T-helper 17 cell (primary cell): ENCODE results near the gene TMEM147. TPM values are rescaled to one million over a fixed set of nuclear protein-coding genes. Genes with fewer than 3 reads are reported as not detected.

Experiments used
- total RNA-seq, 4 donors: library from RNA in 2 of 4; stranded (reverse) in 2 of 4; gene quantifications; one replicate each; pipeline ENCODE4 v1.2.3 and lab custom pipeline; 2022 to 2026

The TMEM147 gene
- total RNA-seq, 2 donors from 2014 or later: 30.5 to 37.0 TPM

Other genes starting within 250 kb of the TMEM147 start
- 10 to 100 TPM in 1 of 2 donors, 1 to 10 TPM in 1; 1.3 to 36.1 TPM for gene CD22, start 216.4 kb upstream of the TMEM147 start, total RNA-seq
- 1 to 10 TPM in 1 of 2 donors, not detected in 1; 1.4 TPM for gene FFAR1, start 197.7 kb upstream of the TMEM147 start, total RNA-seq
- under 1 TPM; 0.70 to 0.78 TPM for gene FFAR3, start 187.2 kb upstream of the TMEM147 start, total RNA-seq
- under 1 TPM in 1 of 2 donors, not detected in 1; 0.20 TPM for gene GPR42, start 174.6 kb upstream of the TMEM147 start, total RNA-seq
- gene FFAR2, start 97.4 kb upstream of the TMEM147 start, total RNA-seq: under 1 TPM; 0.16 to 0.55 TPM
- gene KRTDAP, start 55.2 kb upstream of the TMEM147 start, total RNA-seq: not detected
- gene DMKN, start 32.0 kb upstream of the TMEM147 start, total RNA-seq: not detected
- gene SBSN, start 17.3 kb upstream of the TMEM147 start, total RNA-seq: not detected
- gene GAPDHS, start 12.2 kb upstream of the TMEM147 start, total RNA-seq: not detected
- gene ATP4A, start 18.0 kb downstream of the TMEM147 start, total RNA-seq: not detected
- gene PMIS2, start 40.5 kb downstream of the TMEM147 start, total RNA-seq: not detected
- 10 to 100 TPM; 24.0 to 27.0 TPM for gene HAUS5, start 67.1 kb downstream of the TMEM147 start, total RNA-seq
- 10 to 100 TPM; 39.6 to 40.8 TPM for gene RBM42, start 83.4 kb downstream of the TMEM147 start, total RNA-seq
- under 1 TPM; 0.50 to 0.52 TPM for gene ETV2, start 96.1 kb downstream of the TMEM147 start, total RNA-seq
- 100 to 1,000 TPM; 194 to 206 TPM for gene COX6B1, start 102.7 kb downstream of the TMEM147 start, total RNA-seq
- under 1 TPM in 1 of 2 donors, not detected in 1; 0.44 TPM for gene UPK1A, start 120.9 kb downstream of the TMEM147 start, total RNA-seq
- gene ZBTB32, start 158.9 kb downstream of the TMEM147 start, total RNA-seq: 1 to 10 TPM; 3.4 to 5.0 TPM
- 10 to 100 TPM; 74.0 to 76.1 TPM for gene KMT2B, start 172.4 kb downstream of the TMEM147 start, total RNA-seq
- 10 to 100 TPM; 48.1 to 59.0 TPM for gene IGFLR1, start 196.8 kb downstream of the TMEM147 start, total RNA-seq
- gene U2AF1L4, start 199.8 kb downstream of the TMEM147 start, total RNA-seq: 10 to 100 TPM; 48.1 to 68.2 TPM
- gene PSENEN, start 200.0 kb downstream of the TMEM147 start, total RNA-seq: 10 to 100 TPM; 21.2 to 24.9 TPM
- gene LIN37, start 202.9 kb downstream of the TMEM147 start, total RNA-seq: 10 to 100 TPM; 12.6 to 13.6 TPM
- gene HSPB6, start 211.4 kb downstream of the TMEM147 start, total RNA-seq: not detected
- 10 to 100 TPM; 36.2 to 36.6 TPM for gene PROSER3, start 212.6 kb downstream of the TMEM147 start, total RNA-seq
- 10 to 100 TPM; 16.4 to 20.5 TPM for gene ARHGAP33, start 229.9 kb downstream of the TMEM147 start, total RNA-seq